ENCODE measurements around the gene ZNF738.
"Not testable (repeated sequence)": the region's sequence is repeated elsewhere in the genome, so short reads cannot be mapped to it uniquely, and the experiment has no call there.

Gene ZNF738

DNA sequence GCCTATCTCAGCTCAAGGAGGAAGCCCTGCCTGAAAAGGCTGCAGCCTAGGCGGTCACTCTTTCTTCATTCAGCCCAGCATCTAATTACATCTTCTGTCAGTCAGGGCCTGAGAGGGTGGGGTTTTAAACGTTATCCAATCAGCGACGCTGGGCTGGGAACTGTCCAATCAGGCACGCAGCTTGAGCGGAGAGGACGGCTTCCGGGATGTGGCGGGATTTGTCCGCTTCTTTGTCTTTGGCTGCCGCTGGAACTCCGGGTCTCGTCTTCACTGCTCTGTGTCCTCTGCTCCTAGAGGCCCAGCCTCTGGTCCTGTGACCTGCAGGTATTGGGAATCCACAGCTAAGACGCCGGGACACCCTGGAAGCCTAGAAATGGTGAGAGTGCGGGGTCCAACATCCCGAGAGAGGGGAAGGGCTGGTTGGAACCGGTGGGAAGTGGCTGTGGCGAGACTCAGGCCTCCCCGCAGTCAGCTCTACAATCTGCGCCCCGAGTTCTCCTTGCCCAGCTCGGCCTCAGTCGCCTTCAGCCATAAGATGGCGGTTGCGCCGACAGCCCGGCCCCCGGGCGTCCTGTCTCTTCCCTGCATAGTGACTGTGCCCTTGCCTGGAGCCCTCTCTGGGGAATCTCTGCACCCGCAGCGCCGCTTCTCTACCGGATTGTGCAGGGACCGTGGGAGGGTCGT is at the start of gene ZNF738:
ZNF738 (plus strand) TSS at position 233 of the 684 bp plus-strand sequence; CDS start at position 374, 141 bp downstream.
- peak; percentile 80 for DNase-seq

GRCh38 chr19:21312807-21313206 is 46.0 kb upstream of the ZNF738 start:
- DNase-seq = not testable (repeated sequence)

DNA sequence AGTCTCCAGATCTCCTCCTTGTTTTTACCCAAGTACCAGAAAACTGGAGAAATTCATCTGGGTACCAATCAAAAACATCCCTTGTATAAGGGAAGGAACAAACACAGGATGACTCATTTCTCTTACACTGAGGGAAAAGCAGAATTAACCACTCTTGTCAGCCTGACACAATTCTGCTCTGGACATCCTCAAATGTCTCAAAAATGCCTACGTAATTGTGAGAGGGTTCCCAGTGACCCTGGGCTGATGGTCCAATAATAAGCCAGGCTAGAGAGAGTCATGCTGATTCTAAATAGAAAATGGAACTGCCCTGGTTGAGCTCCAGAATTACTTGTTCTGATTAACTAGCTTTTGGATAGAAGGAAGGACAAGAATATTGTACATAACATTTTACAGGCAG is 44.1 kb upstream of the ZNF738 start:
- no peak for DNase-seq

DNA sequence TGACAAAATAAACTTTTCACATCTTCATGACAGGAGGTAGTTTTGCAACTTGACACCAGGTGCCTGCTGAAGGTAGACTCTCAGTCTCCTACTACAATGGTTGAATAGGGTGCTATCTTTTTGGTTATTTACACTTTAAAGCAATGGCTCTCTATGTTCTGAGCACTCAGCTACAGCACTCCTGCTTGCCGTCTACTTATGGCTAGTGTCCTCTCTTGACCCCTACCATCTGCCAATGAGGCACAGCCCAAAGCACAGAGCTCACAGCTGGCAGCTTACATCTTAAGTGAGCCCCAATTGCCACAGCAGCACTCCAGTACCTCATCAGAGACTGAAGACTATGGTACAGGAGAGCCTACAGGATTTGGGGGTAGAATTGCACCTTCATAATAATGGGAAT is 41.0 kb upstream of the ZNF738 start:
- DNase-seq = no peak

GRCh38 chr19:21321134-21321533 is 37.7 kb upstream of the ZNF738 start:
- no peak for DNase-seq

DNA sequence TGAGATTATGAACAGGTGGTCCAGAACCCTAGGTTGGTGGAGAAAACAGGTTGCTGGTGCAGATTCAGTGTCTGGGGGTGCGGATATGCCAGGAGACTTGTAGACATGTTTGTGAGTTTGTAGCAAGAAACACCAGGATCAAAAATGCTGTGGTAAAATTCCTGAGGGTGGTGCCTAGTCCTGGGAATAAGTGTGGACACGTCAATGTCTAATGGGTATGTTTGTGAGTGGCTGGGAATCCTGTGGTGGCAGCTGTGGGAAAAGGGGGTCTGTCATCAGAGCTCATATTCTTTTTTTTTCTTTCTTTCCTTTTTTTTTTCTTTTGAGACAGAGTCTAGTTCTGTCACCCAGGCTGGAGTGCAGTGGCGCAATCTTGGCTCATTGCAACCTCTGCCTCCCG is 36.8 kb upstream of the ZNF738 start:
- DNase-seq = no peak

DNA sequence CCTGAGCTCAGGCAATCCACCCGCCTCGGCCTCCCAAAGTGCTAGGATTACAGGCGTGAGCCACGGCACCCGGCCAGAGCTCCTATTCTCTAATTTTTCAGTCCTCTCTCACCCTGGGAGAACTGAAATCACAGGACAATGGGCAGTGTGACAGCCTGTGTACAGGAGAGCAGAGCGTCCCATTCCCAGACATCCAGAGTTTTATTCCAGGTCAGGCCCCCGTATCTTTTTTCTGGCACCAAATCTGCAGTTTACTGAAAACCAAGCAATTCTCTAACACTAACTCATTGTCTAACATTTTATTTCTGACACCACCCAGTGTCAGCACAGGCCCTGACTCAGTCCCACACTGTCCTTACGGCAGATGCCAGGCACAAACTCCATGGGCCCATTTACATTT is 36.3 kb upstream of the ZNF738 start:
- no peak for DNase-seq

DNA sequence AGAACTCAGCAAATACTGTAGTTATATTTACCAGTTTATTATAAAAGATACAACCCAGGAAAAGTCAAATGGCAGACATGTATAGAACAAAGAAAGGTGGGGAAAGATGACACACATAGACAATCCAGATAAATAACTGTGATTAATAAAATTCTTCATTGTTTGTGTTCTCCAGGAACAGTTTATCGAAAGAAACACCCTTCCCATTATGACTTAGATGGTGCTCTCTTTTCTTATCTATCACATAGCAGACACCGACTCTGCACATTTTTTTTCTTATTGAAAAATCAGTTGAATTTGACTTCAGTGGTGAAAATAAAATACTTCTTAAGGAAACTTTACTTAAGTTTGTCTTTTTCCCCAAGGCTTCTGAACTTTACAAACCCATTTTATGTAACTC is 35.8 kb upstream of the ZNF738 start:
- no peak for DNase-seq

DNA sequence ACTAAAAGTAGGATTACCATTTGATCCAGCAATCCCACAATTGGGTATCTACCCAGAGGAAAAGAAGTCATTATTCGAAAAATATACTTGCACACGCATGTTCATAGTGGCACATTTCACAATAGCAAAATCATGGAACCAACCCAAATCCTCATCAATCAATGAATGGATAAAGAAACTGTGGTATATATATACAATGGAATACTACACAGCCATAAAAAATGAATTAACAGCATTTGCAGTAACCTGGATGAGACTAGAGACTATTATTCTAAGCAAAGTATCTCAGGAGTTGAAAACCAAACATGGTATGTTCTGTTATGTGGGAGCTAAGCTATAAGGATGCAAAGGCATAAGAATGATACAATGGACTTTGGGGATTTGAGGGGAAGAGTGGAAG is 32.6 kb upstream of the ZNF738 start:
- no peak for DNase-seq

GRCh38 chr19:21328406-21328805 is 30.4 kb upstream of the ZNF738 start:
- DNase-seq = no peak

DNA sequence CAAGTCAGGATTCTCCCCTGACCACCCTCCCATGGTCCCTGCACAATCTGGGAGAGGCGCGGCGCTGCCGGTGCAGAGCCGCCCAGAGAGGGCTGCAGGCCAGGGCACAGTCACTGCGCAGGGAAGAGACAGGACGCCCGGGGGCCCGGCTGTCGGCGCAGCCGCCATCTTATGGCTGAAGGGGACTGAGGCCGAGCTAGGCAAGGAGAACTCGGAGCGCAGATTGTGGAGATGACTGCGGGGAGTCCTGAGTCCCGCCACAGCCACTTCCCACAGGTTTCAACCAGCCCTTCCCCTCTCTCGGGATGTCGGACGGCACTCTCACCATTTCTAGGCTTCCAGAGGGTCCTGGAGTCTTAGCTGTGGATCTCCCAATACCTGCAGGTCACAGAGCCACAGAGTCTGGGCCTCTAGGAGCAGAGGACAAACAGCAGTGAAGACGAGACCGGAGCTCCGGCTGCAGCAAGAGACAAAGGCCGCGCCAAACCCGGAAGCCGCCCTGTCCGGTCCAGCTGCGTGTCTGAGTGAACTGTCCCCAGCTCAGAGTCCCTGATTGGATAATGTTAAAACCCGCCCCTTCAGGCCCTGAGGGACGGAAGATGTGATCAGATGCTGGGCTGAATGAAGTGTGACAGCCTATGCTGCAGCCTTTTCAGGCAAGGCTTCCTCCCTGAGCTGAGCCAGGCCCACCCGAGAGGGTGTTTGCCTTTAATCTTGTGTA is 29.8 kb upstream of the ZNF738 start, which contains the start of gene ZNF708:
ZNF708 (minus strand) TSS at position 526 of the 721 bp plus-strand sequence; CDS start at position 328, 198 bp downstream.
- peak; percentile 76 for DNase-seq

GRCh38 chr19:21335721-21336120 is 23.1 kb upstream of the ZNF738 start:
- DNase-seq = no peak

GRCh38 chr19:21344841-21345240 is 14.0 kb upstream of the ZNF738 start:
- not testable (repeated sequence) for DNase-seq

DNA sequence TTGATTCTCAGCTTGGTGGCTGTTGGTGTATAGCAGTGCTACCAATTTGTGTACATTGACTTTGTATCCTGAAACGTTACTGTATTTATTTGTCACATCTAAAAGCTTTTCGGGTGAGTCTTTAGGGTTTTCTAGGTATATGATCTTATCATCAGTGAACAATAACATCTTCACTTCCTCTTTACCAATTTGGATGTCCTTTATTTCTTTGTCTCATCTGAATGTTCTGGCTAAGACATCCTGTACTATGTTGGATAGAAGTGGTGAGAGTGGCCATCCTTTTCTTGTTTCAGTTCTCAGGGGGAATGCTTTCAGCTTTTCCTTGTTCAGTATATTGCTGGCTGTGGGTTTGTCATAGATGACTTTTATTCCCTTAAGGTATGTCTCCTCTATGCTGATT is 6.0 kb upstream of the ZNF738 start:
- no peak for DNase-seq

GRCh38 chr19:21362291-21362690 is 3.5 kb downstream of the ZNF738 start:
- DNase-seq = no peak

- no peak for DNase-seq
Measured at GRCh38 chr19:21383980-21384582, 25.3 kb downstream of the ZNF738 start.

DNA sequence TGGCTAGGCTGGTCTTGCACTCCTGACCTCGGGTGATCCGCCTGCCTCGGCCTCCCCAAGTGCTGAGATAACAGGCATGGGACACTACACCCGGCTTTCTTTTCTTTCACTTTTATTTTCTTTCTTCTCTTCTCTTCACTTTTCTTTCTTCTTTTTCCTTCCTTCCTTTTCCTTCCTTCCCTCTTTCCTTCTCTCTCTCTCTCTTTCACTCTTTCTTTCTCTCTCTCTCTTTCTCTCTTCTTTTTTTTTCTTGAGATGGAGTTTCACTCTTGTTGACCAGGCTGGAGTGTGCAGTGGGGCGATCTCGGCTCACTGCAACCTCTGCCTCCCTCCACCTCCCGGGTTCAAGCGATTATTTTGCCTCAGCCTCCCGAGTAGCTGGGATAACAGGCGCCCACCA is 37.3 kb downstream of the ZNF738 start:
- DNase-seq = no peak

DNA sequence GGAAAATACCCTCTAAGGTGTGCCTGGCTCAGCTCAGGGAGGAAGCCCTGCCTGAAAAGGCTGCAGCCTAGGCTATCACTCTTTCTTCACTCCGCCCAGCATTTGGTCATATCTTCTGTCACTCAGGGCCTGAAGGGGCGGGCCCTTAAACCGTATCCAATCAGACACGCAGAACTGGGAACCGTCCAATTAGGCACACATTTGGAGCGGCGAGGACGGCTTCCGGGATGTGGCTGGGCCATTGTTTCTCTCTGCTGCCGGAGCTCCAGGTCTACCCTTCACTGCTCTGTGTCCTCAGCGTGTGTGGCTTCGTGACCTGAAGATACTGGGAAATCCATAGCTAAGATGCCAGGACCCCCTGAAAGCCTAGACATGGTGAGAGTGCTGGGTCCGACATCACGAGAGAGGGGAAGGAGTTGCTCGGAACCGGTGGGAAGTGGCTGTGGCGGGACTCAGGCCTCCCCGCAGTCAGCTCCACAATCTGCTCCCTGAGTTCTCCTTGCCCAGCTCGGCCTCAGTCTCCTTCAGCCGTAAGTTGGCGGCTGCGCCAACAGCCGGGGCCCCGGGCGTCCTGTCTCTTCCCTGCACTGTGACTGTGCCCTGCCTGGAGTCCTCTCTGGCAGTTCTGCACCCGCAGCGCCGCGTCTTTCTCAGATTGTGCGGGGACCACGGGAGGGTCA is 38.2 kb downstream of the ZNF738 start, which contains the start of gene ZNF493:
ZNF493 (plus strand) TSS at position 241 of the 680 bp plus-strand sequence; CDS start at position 346, 105 bp downstream.
- DNase-seq = peak; percentile 85

- DNase-seq = no peak
Measured at GRCh38 chr19:21398851-21399250, 40.1 kb downstream of the ZNF738 start.

GRCh38 chr19:21402303-21402985 is 43.6 kb downstream of the ZNF738 start:
- no peak for DNase-seq

GRCh38 chr19:21410166-21410565 is 51.4 kb downstream of the ZNF738 start:
- DNase-seq = no peak

DNA sequence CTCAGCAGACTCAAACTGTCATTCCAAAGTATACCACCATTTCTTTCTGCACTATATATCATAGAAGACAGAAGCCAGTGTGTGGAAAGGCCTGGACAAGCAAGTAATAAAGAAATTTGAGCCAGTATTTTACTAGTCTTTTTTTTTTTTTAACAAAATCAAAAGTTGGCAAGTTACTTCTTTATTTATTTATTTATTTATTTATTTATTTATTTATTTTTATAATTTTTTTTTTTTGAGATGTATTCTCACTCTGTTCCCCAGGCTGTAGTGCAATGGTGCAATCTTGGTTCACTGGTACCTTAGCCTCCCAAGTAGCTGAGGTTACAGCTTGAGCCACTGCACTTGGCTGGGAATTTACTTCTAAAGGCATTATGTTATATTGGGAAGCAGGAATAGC is 63.4 kb downstream of the ZNF738 start:
- no peak for DNase-seq

All from activated CD4-positive, CD25-positive, alpha-beta regulatory T cell treated with anti-CD3 and anti-CD28 coated beads, Interleukin-2, amount 50 U/mL, for 72 hours (primary cell).